HG02610 (cell line): ENCODE results near the gene NSD2.
A peak's percentile ranks its signal among the peaks of the same experiment; 100 is the strongest.
"Not testable (repeated sequence)": the region's sequence is repeated elsewhere in the genome, so short reads cannot be mapped to it uniquely, and the experiment has no call there.

Source experiments
- ATAC-seq: cut with Tn5 transposase; IDR thresholded peaks from one replicate; pipeline ENCODE4 v1.9.1; 2021; ENCODE audit warnings: mild to moderate bottlenecking, moderate library complexity; ENCODE audit not compliant: unreplicated experiment

The NSD2 gene

DNA sequence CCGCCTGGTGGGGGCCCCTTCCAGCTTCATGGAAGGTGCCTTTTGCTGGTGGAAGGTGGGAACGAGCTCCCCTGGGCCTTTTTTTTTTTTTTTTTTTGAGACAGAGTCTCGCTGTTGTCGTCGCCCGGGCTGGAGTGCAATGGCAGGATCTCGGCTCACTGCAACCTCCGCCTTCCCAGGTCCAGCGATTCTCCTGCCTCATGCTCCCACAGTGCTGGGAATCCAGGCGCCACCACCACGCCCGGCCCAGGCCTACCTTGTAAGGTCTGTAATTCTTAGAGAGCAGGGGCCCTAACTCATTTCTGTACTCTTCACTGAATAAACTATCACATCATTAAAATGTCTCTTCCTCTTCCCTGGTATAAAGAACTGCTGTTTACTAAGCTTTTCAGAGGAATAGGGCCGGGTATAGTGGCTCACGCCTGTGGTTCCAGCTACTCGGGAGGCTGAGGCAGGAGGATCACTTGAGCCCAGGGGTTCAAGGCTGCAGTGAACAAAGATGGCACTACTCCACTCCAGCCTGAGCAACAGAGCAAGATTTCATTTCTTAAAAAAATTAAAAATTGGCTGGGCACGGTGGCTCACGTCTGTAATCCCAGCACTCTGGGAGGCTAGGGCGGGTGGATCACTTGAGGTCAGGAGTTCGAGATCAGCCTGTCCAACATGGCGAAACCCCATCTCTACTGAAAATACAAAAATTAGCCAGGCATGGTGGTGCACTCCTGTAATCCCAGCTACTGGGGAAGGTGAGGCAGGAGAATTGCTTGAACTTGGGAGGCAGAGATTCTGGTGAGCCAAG lies 122.7 kb downstream of the NSD2 start:
- ATAC-seq: not testable (repeated sequence)

DNA sequence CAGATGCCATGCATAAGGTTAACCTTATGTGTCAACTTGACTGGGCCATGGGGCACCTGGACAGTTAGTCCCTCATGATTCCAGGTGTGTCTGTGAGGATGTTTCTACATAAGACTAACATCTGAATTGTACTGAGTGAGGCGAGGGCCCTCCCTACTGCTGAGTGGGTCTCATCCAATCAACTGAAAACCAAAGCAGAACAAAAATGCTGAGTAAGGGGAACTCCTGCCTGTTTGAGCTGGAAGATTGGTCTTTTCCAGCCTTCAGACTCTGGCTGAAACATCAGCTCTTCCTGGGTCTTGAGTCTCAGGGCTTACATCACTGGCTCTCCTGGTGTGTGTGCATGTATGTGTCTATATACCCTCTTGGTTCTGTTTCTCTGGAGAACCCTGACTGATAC lies 123.7 kb downstream of the NSD2 start:
- ATAC-seq: no peak

DNA sequence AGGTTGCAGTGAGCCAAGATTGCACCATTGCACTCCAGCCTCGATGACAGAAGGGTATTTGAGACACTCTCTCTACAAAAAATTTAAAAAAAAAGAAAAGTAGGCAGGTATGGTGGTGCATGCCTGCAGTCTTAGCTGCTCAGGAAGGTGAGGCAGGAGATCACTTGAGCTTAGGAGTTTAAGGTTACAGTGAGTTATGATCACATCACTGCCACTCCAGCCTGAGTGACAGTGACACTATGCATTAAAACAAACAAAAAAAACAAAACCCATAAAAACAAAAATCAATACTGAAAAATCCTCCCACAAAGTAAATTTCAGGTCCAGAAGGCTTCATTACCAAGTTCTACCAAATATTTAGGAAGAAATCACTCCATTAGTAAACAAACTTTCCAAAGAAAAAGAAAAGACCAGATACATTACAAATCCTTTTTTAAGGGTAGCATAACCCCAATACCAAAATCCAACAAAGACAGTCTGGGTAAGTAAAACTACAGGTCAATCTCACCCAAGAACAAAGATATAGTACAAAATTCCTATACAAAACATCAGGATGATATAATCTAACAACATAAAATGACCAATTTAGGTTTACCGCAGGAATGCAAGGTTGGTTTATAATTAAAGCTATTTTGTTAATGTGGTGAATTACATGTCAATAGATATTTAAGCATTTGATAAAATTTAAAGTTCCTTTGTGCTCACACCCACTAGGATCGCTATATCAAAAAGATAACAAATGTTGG lies 125.8 kb downstream of the NSD2 start:
- ATAC-seq: no peak

DNA sequence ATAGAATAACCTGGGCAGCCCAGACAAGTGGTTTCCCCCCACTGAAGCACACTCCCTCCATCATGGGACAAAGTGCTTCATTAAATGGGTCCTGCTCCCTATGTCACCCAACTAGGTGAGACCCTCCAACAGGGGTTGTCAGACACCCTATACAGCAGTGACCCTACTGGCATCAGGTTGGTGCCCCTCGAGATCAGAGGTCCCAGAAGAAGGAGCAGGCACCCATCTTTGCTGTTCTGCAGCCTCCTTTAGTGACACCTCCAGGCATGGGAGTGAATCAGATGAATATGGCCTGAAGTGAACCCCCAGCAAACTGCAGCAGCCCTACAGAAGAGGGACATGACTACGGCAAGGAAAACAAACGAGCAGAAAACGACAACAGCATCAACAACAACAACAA lies 126.5 kb downstream of the NSD2 start:
- no peak for ATAC-seq

DNA sequence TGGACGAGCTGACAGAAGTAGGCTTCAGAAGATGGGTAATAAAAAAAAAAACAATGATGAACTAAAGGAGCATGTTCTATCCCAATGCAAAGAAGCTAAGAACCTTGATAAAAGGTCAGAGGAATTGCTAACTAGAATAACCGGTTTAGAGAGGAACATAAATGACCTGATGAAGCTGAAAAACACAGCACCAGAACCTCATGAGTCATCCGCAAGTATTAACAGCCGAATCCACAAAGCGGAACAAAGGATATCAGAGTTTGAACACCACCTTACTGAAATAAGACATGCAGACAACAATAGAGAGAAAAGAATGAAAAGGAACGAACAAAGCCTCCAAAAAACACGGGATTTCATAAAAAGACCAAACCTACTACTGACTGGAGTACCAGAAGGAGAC lies 127.1 kb downstream of the NSD2 start:
- no peak for ATAC-seq

DNA sequence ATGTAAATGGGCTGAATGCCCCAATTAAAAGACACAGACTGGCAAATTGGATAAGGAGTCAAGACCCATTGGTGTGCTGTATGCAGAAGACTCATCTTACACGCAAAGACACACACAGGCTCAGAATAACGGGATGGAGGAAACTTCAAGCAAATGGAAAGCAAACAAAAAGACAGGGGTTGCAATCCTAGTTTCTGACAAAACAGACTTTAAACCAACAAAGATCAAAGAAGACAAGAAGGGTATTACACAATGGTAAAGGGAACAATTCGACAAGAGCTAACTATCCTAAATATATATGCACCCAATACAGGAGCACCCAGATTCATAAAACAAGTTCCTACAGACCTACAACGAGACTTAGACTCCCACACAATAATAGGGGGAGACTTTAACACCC lies 128.1 kb downstream of the NSD2 start:
- not testable (repeated sequence) for ATAC-seq

DNA sequence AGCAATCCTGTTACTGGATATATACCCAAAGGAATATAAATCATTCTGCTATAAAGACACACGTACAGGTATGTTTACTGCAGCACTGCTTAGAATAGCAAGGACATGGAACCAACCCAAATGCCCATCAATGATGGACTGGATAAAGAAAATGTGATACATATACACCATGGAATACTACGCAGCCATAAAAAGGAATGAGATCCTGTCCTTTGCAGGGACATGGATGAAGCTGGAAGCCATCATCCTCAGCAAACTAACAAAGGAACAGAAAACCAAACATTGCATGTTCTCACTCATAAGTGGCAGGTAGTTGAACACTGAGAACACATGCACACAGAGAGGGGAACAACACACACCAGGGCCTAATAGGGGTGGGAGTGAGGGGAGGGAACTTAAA lies 132.2 kb downstream of the NSD2 start:
- ATAC-seq: not testable (repeated sequence)

DNA sequence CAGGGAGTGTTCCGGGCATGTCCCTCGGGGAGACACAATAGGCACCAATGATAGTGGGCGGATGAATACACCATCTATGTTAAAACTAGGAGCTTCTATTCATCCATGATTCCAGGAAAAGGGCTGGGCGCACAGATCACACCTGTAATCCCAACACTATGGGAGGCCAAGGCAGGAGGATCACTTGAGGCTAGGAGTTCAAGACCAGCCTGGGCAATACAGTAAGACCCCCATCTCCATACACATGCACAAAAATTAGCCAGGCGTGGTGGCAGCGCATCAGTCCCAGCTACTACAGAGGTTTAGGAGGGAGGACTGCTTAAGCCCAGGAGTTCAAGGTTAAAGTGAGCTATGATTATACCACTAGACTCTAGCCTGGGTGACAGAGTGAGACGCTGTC lies 135.2 kb downstream of the NSD2 start:
- no peak for ATAC-seq

DNA sequence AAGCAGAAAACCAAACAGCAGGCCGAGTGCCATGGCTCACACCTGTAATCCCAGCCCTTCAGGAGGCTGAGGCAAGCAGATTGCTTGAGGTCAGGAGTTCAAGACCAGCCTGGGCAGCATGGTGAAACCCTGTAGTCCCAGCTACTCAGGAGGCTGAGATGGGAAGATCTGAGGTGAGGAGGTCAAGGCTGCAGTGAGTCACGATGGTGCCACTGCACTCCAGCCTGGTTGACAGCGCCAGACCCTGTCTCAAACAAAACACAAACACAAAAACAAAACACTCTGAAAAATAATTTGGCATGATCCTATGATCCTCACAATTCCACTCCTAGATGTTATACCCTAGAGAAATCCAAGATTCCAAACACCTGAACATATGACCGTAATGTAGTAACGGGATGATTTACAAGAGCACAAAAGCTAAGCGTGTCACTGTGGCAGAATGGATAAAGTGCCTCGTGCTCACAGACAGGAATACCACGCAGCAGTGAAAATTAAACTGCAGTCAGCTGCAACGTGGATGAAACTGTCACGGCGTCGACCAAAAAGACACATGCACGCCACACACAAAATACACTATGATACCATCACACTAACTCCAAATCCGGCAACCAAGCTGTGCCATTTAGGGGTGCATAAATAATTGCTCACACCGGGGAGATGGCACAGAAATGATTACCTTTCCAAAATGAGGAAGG lies 135.9 kb downstream of the NSD2 start:
- ATAC-seq: no peak

DNA sequence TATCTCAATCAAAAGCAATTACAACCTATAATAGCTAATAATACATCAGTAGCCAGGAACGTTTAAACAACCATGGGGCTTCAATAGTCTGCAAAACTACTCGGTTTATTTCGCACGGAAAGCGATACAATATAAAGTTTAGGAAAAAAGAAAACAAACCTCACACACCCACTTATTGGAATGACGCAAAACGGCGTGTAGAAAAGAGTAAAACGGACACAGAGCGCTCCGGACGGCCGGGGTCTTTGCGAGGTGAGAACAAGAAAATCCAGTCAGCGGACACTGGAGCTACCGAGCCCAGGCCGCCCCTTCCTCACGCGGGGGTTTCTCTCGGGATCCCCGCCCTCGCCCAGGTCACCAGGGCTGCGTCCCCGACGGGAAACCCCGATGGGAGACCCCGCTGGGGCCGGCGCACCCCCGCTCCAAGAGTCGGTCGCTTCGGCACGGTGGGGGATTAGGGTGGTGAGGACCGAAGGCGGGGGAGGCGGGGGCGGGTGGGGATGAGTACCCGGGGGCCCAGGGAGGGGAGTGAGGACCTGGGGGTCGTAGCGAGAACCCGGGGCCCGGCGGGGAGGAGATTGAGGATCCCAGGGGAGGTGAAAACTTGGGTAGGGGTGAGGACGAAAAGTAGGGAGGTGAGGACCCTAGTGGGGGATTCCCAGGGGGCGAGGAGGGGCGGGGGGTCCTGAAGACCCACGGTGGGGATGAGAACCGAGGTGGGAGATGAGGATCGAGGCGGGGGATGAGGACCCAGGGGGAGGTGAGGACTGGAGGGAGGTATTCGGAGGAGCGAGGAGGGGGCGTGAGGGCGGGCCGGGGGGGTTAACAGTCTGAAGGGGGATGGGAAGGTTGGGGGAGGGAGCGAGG lies 136.8 kb downstream of the NSD2 start:
- no peak for ATAC-seq

DNA sequence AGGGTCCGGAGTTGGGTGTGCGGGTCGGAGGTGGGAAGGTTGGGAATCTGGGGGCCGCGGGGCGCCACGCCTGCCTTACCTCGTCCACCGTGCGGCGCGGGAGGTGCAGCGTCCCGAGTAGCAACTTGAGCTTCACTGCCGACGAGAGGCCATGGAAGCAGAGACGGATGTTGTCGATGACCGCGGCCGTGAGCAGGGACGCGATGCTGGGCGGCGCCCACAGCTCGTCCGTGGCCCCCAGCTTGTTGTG lies 137.4 kb downstream of the NSD2 start:
- no peak for ATAC-seq

DNA sequence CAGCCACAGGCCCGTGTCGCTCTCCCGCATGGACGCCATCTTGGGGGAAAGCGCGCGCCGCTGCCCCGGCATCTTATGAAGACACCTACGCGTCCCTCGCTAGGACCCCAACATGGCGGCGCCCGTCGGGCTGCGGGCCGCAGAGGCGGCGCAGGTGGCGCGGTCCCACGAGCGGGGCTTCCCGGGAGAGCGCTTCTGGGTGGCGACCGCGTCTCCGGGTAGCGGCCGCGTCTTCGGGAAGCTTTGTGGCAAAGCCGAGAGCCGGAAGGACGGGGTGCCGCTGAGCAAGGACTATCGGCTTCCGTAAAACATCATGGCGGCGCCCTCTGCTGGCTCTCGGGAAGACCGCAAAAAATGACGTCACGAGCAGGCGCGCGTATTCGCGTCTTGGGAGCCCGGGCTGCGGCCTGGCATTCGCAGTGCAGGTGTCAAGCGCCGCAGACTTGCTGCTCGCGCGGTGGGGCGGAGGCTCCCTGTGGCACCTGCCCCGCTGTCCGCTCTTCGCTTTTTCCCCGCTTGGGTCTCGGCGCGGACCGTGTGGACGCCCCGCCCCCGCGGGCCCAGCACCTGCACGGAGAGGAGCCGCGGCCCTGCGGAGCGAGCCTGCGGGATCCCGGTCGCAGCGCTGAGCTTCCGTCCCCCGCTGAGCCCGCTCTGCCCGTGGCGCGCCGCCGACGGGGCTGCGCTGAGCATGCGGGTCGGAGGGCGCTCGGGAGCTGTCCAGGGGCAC lies 137.9 kb downstream of the NSD2 start, which contains the start of gene NELFA:
Gene NELFA, minus strand, starts transcription at position 54 of the 730 bp plus-strand sequence. Its CDS starts 15 bp downstream, at position 39.
- peak; percentile 75 for ATAC-seq

DNA sequence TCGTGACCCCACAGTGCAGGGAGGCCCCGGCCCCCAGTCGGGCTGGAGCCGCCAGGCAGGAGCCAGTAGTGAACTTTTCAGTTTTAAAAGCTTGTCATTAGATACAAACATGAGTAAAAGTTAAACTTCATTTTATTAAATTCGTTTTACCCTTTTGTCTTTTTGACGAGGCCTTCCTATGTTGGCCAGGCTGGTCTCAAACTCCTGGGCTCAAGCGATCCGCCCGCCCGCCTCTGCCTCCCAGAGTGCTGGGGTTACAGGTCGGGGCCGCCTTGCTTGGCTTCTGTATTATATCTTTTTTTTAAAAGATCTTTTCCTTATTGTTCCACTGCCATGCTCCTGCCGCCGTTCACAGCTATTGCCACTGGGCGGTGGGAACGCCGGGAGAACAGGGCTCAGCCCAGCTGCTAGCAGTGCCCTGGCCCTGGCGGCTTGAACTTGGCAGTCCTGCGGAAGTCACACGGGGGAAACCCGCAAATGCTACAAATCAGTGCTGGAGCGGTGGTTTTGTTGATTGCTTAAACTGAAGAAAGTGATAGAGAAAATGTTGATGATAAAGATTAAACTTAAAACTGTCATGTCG lies 138.5 kb downstream of the NSD2 start:
- no peak for ATAC-seq

DNA sequence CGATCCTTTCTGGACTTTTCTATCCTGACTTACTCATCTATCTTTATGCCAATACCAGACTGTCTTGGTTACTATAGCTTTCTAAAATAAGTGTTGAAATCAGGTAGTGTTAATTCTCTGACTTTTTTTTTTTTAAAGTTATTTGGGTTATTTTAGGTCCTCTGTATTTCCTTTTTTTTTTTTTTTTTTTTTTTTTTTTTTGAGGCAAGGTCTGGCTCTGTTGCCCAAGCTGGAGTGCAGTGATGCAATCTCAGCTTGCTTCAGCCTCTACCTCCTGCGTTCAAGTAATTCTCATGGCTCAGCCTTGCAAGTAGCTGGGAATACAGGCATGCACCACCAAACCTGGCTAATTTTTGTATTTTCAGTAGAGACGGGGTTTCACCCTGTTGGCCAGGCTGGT lies 140.4 kb downstream of the NSD2 start:
- no peak for ATAC-seq

DNA sequence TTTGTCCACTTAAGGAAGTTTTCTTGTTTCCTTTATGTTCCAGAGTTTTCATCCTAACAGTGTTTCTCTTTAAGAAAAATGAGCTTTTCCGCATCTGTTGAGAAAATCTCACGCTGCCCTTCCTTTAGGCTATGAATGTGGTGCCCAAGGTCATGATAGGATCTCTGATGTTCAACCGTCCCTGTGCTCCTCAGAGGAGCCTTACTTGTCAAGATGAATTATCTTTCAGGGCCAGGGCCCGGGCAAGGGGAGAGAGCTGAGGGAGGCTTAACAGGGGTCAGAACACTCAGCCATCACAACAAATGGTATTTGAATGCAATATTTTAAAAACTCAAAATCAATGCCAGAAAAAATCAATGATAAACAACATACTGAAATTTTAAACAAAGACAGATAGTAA lies 143.8 kb downstream of the NSD2 start:
- no peak for ATAC-seq

DNA sequence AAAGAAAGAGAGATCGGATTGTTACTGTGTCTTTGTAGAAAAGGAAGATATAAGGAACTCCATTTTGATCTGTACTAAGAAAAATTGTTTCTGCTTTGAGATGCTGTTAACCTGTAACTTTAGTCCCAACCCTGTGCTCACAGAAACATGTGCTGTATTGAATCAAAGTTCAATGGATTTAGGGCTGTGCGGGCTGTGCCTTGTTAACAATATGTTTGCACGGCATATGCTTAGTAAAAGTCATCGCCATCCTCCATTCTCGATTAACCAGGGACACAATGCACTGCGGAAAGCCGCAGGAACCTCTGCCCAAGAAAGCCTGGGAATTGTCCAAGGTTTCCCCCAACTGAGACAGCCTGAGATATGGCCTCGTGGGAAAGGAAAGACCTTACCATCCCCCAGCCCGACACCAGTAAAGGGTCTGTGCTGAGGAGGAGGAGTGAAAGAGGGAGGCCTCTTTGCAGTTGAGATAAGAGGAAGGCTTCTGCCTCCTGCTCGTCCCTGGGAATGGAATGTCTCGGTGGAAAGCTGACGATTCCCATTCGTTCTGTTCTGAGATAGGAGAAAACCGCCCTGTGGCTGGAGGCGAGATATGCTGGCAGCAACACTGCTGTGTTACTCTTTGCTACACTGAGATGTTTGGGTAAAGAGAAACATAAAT lies 150.3 kb downstream of the NSD2 start:
- not testable (repeated sequence) for ATAC-seq

DNA sequence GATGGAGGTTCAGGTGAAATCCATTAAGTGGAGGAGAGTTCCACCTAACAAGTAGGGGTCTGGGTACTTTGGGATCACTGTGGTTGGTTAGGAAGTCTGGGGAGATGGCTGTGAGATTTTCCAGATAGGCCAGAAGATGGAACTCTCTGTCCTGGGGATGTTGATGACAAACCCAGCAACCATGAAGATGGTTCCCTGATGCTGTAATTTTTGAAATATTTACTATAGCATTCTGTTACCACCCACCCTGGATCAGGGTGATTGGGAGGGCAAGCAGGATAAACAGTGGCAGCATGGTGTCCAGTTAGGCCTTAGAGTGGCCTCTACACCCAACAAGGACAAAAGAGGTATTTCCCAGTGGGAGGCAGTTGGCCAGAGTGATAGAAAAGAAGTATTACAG lies 153.5 kb downstream of the NSD2 start:
- no peak for ATAC-seq

DNA sequence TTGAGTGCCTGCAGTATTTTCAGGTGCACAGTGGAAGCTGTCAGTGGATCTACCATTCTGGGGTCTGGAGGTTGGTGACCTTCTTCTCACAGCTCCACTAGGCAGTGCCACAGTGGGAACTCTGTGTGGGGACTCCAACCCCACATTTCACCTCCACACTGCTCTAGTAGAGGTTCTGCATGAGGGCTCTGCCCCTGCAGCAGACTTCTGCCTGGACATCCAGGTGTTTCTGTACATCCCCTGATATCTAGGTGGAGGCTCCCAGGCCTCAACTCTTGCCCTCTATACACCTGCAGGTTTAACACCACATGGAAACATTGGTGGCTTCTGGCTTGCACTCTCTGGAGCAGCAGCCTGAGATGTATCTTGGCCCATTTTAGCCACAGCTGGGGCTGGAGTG lies 154.6 kb downstream of the NSD2 start:
- ATAC-seq: no peak

DNA sequence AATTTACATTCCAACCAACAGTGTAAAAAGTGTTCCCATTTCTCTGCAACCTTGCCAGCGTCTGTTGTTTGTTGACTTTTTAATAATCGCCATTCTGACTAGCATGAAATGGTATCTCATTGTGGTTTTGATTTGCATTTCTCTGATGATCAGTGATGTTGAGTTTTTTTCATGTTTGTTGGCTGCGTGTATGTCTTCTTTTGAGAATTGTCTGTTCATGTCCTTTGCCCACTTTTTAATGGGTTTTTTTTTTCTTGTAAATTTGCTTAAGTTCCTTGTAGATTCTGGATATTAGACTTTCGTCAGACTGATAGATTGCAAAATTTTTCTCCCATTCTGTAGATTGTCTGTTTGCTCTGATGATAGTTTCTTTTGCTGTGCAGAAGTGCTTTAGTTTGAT lies 155.9 kb downstream of the NSD2 start:
- not testable (repeated sequence) for ATAC-seq
